ENCODE measurements around the gene CHRNA3. TPM values are rescaled to one million over a fixed set of nuclear protein-coding genes. Genes with fewer than 3 reads are reported as not detected.

Gene CHRNA3
- total RNA-seq, 4 donors from 2014 or later, result 1.00 to 6.0 (median 3.4) TPM

DNA sequence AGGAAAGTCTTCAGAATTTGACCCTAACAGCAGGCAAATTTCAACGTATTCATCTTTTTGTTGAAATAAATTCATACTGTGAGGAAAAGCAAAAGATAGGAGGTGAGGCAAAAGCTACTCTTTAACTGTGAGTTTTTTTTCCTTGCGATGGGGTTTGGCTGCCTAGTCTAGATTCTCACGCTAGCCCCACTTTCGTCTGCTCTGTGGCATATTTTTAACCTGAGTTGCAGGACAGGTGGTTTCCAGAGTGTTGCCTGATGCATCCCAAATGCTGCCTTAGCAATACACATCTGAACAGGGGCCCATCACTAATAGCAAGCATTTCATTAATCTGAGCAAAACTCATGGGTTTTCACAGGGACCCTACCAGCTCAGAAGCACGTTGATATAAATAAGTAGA is 68.9 kb downstream of the CHRNA3 start:
- H3K36me3 ChIP-seq, result peaks cover 0 to 29% (median 14%) of the 10 kb centered on the region in 4 donors
- H3K27me3 ChIP-seq, result no peaks in the 10 kb centered on the region
- in situ Hi-C loops (cut with MboI; ENCODE audit: low pct_ligation_motif_present in 1 of 4, low pct_unique_long_range_greater_than_20kb in 1 of 4, low sequenced_read_pairs in 3 of 4), result no loop called here
- H3K4me3 ChIP-seq, result no peak overlapping the region
- no peaks in the 10 kb centered on the region for H3K4me1 ChIP-seq
- DNase-seq, result no peak
- H3K27ac ChIP-seq, result no peak overlapping the region
- 84% methylated on average over 5 of the region's 5 CpGs for WGBS, 2 donors (ENCODE audit: low coverage in 1 of 2)
- intact Hi-C loops (cut with DNase I; ENCODE audit: low total_unique reads), result no loop called here
- H3K9me3 ChIP-seq, result no peaks in the 10 kb centered on the region
- TF ChIP-seq EP300 (IDR thresholded peaks at IDR 0.05; ENCODE audit: low read depth) (no peak), POLR2AphosphoS5 (IDR thresholded peaks at IDR 0.05) (no peak), POLR2A (IDR thresholded peaks at IDR 0.05) (no peak)
- TF ChIP-seq, protein P1, sequence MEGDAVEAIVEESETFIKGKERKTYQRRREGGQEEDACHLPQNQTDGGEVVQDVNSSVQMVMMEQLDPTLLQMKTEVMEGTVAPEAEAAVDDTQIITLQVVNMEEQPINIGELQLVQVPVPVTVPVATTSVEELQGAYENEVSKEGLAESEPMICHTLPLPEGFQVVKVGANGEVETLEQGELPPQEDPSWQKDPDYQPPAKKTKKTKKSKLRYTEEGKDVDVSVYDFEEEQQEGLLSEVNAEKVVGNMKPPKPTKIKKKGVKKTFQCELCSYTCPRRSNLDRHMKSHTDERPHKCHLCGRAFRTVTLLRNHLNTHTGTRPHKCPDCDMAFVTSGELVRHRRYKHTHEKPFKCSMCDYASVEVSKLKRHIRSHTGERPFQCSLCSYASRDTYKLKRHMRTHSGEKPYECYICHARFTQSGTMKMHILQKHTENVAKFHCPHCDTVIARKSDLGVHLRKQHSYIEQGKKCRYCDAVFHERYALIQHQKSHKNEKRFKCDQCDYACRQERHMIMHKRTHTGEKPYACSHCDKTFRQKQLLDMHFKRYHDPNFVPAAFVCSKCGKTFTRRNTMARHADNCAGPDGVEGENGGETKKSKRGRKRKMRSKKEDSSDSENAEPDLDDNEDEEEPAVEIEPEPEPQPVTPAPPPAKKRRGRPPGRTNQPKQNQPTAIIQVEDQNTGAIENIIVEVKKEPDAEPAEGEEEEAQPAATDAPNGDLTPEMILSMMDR (IDR thresholded peaks at IDR 0.05), result no peak

DNA sequence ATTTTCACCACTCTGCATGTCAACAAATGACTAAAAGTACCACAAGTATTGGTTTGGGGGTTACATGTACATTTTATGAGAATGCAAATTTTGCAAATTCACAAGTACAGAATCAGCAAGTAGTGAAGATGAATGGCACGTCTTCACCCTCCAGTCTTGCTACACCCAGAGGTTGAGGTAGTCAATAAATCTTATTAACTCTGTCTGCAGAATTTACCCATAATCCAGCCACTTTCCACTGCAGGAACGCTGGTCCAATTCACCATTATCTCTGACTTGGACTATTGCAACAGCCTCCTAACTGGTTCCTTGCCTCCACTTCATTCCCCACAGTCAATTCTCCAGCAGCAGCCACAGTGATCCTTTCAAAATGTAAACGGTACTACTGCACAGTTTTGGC is 70.0 kb downstream of the CHRNA3 start:
- Histone ChIP-seq H3K27ac (no peak overlapping the region), H3K4me1 (no peaks in the 10 kb centered on the region), H3K4me3 (no peak overlapping the region), H3K36me3 (peaks cover 0 to 40% (median 20%) of the 10 kb centered on the region in 4 donors), H3K27me3 (no peaks in the 10 kb centered on the region), H3K9me3 (no peaks in the 10 kb centered on the region)
- in situ Hi-C loops (cut with MboI; ENCODE audit: low pct_ligation_motif_present in 1 of 4, low pct_unique_long_range_greater_than_20kb in 1 of 4, low sequenced_read_pairs in 3 of 4), result no loop called here
- no peak for TF ChIP-seq POLR2AphosphoS5 (IDR thresholded peaks at IDR 0.05)
- TF ChIP-seq, protein P1 (IDR thresholded peaks at IDR 0.05), result no peak
- no peak for TF ChIP-seq POLR2A (IDR thresholded peaks at IDR 0.05)
- intact Hi-C loops (cut with DNase I; ENCODE audit: low total_unique reads), result no loop called here
- 75 to 77% methylated on average over 2 to 3 of the region's 3 CpGs for WGBS, 2 donors (ENCODE audit: low coverage in 1 of 2)
- no peak for DNase-seq

DNA sequence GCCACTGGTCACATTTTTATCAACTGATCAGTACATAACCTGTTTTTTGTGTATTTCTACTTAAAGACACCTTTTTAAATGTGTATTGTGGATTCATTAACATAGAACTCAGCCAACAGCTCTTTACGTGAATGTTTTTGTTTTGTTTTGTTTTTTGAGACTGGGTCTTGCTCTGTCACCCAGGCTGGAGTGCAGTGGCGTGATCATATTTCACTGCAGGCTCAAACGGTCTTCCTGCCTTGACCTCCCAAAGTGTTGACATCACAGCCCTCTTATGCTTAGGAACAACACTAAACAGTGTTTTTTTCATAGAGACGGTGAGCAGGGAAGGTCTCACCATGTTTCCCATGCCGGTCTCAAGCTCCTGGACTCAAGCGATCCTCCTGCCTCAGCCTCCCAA is 70.6 kb downstream of the CHRNA3 start:
- intact Hi-C loops (cut with DNase I; ENCODE audit: low total_unique reads) (no loop called here), in situ Hi-C loops (cut with MboI; ENCODE audit: low pct_ligation_motif_present in 1 of 4, low pct_unique_long_range_greater_than_20kb in 1 of 4, low sequenced_read_pairs in 3 of 4) (no loop called here)
- Histone ChIP-seq H3K4me3 (no peak overlapping the region), H3K27me3 (no peaks in the 10 kb centered on the region), H3K9me3 (no peaks in the 10 kb centered on the region), H3K36me3 (peaks cover 0 to 46% (median 23%) of the 10 kb centered on the region in 4 donors), H3K4me1 (no peaks in the 10 kb centered on the region), H3K27ac (no peak overlapping the region)
- DNase-seq, result no peak
- WGBS, 2 donors (ENCODE audit: low coverage in 1 of 2), result 80 to 90% methylated on average over 3 to 6 of the region's 6 CpGs
- TF ChIP-seq, protein P1 (IDR thresholded peaks at IDR 0.05), result no peak
- TF ChIP-seq EP300 (IDR thresholded peaks at IDR 0.05; ENCODE audit: low read depth) (no peak), POLR2AphosphoS5 (IDR thresholded peaks at IDR 0.05) (no peak), POLR2A (IDR thresholded peaks at IDR 0.05) (no peak)

Small RNAs within 50 kb of the gene (small RNA-seq; reads per million reads assigned to genes)
- gene AC067863.2, result 0 reads per million in 4 donors

Other genes starting within 250 kb of the CHRNA3 start
- gene IREB2, start 182.8 kb downstream of the CHRNA3 start, total RNA-seq, result 10 to 100 TPM; 20.1 to 71.7 (median 40.7) TPM
- gene HYKK, start 113.4 kb downstream of the CHRNA3 start, total RNA-seq, result 1 to 10 TPM; 4.5 to 7.6 (median 6.5) TPM
- gene PSMA4, start 80.6 kb downstream of the CHRNA3 start, total RNA-seq, result 100 to 1,000 TPM in 2 of 4 donors, 10 to 100 TPM in 2; 22.8 to 113 (median 76.4) TPM
- gene CHRNA5, start 55.5 kb downstream of the CHRNA3 start, total RNA-seq, result 1 to 10 TPM in 1 of 4 donors, under 1 TPM in 2, not detected in 1; 0.48 to 3.8 (median 0.82) TPM
- gene CHRNB4, start 20.2 kb upstream of the CHRNA3 start, total RNA-seq, result under 1 TPM in 2 of 4 donors, not detected in 2; 0.27 to 0.32 TPM
- 1 to 10 TPM in 3 of 4 donors, under 1 TPM in 1; 0.95 to 4.8 (median 1.7) TPM for gene ADAMTS7, start 190.5 kb upstream of the CHRNA3 start, total RNA-seq

Data from transverse colon (tissue), 4 donors.